CD1c-positive myeloid dendritic cell (primary cell): ENCODE results near the gene MBD5.

ENCODE experiments used
- DNase-seq: peaks from one replicate; pipeline ENCODE4 v3.0.0-alpha.2; 2016; ENCODE audit errors: extremely low spot score

Gene MBD5

DNA sequence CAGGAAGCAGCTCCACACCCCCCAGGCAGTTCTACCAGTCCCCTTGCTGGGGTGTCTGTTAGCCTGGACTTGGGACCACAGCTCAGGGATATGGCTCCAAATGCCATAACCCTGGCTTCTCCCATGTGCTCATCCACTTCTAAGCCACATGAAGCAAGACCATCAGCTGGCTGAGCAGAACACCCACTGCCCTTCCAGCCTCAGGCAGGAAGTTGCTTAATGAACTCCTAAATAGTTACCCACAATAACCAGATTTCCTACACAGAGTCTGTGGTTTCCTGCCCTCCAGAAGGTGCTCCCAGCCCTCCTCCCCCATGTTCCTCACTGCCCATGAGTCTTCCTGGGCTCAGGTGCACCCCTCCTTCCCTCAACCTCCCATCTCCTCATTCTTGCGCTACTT is 525.4 kb downstream of the MBD5 start:
- peak; percentile 65 for DNase-seq

DNA sequence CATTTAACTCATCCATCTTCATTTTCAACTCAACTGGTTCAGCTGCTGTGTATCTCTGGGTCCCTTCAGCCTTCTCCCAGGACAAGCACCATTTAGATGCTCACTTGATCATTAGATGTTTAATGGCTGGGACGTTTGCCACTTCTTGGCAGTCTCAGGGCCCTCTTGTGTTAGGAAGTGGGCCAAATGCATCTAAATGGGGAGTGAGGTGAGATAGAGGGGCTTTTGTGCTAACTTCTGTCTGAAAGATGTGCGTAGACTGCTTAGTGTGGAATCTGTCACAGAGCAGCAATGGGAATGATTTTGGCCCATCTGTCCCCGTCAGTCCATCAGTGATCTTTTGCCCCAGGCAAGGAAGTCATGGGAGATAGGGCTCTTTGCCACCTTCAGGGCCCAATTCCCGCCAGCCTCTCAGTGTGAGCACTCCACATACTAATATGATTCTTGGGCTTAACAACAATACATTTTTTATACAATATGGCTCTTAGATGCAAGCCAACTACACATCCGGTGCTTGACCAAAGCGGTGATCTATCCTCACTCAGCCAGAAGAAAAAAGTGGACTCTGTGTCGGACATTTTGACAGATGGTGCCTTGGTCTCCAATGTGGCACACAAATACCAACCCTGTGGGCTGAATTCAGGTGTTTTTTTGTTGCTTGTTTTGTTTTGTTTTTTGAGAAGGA is 528.0 kb downstream of the MBD5 start:
- DNase-seq = no peak

DNA sequence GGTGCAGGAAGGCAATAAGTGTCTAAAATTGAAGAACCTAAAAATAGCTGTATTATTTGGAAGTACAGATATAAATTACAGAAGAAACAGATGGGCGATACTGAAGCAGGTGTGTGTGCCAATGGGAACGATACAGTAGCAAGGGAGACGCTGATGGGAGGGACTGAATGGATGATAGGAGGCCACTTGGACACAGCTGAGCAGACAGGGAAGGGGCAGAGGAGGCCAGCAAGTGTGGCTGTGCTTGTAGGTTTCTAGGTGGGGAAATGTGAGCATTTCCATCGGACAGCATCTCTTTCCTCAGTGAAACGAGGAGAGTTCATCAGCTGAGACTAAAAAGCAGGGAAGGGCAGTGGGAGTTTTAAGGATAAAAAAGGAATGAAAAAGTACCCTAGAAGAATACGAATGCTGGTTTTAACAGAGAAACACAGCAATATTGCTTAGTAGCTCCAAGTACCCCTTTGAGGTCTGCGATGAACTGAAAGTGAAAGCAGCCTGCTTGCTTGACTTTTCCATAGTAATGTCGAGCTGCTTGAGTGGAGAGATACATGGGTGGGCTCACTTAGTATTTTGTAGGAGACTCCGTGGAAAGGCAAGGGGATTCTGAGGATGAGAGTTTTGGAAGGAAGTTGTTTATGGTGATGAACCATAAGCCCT is 531.9 kb downstream of the MBD5 start:
- DNase-seq = peak; percentile 21

DNA sequence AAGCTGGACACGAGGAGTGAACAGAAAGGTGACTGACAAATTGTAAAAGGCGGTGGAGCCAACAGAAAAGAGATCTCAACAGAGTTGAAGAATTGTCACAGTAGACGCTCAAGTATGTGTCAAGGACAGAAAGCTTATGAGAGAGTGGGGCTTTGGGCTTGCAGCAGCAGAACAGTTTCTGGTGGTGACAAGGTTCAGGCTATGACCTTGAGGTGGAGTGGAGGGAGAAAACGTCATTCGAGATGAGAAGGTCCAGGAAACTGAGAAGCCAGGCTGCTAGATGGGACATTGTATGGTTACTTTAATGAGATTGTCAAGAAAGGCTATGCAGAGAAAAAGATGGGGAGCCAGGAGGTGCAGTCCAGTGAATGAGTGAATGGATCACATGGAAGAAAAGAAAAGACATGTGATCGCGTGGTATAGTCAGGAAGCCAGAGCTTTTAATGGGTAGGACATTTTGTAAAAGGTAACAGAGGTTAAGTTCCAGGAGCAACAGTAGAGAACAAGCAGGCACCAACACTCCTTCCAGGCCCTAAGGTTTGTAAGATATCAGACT is 532.5 kb downstream of the MBD5 start:
- no peak for DNase-seq

DNA sequence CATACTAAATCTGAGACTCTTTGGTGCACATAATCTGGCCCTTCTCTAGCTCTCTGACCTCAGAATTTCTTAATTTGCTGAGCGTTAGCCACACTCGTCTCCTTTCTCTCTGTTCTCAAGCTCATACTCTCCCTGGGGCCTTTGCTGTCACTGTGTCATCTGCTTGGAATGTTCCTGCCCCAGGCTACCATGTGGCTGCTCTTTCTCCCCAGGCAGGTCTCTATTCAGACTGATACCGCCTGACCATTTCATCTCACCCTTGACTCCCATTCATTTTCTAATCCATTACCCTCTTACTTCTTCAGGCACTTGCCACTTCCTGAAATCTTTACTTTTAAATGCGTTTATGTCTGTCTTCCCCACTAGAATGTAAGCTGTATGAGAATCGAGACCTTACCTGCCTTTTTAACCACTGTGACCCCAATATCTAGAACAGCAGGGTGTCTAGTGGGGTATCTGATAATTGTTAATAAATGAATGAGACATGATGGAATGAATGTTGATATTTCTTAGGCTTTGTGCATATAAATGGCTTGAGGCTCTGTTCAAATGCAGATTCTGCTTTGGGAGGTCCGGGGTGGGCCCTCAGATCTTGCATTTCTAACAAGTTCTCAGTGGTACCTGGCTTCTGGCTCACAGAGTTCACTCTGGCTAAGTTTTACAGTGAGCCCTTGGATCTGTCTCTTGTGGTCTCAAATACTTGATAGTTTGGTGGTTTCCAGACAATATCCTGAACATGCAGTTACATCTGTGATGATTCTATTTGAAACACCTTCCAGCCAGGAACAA is 533.8 kb downstream of the MBD5 start:
- DNase-seq = no peak

DNA sequence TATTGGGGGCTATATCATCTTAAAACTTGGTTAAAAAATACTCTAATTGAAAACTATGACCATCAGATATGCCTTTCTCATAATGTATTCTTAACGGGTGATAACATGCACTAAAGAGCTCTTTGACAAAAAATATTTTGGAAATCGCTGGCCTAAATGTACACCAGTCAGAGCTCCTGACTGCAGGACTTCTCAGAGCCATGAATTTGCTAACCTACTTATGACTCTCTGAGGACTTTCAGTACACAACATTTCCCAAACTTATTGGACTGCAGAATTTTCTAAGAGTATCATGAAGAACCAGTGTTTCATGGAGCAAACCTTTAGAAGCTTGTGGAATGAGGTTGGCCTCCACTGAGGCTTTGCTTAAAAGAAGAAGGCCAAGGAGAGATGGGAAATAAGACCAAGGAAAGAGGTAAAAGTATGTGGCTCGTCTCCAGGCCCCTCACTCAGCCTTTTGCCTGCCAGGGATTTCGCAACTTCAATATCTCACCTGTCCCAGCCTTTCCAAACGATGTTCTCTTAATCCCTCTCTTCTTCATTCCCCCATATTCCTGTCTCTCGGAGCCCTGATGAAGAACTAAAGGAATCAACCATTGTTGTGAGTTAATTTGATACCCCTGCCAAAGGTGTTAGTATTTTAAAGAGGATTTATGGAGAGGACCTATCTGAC is 534.9 kb downstream of the MBD5 start:
- no peak for DNase-seq

DNA sequence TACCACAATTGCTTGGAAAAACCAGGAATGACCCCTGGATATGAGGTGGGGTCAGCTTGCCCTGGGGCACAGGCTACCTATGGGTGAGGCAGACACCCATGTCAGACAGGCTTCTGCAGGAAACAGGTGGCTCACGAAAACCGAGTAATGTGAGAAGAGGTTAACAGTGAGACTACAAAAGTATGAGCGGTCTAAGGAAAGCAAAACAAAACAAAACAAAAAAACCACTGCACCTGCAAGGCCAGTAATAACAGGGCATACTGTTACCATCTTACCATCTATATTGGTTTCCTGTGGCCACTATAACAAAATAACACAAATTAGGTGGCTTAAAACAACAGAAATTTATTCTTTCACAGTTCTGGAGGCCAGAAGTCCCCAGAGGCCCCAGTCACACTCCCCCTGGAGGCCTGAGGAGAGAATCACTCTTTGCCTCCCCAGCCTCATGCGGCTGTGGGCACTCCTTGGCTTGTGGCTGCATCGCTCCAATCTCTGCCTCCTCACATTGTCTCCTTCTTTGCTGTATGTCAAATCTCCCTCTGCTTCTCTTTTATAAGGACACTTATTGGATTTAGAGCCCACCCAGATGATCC is 537.0 kb downstream of the MBD5 start:
- DNase-seq = no peak

DNA sequence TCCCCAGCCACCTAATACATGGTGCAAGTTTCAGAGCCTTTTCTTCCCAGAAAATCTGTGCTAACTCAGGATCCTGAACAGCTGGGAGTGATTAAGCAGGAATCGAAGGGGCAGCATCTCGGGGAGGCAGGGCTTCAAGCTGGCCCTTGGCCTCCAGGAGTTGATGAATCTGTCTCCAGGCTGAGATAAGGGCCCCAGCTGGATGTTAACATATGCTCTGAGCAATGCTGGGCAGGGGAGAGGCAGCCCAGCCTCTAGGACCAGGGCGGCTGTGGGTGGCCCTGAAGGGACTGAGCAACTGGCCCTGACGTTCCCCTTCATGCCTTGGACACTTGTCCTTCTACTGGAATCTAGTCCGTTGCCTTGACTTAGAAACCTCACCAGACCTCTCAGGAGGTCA is 539.6 kb downstream of the MBD5 start:
- no peak for DNase-seq

DNA sequence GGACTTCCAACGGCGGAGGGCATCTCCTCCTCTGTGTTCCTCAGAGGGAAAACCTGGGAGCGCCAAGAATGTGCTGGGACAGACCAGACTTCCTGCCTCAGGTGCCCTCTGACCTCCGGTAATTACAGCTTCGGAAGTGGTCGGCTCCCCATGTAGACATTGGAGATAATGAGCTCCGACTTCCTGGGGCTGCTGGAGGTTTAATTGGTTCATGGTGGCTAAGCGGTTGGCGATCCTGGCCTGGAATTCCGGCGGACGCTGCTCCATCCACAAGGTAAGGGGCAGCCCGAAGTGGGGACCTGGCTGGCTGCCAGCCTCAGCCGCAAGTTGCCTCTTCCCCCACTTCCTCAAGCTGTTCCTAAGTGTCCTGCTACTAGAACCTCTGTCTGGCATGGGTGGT is 540.5 kb downstream of the MBD5 start:
- no peak for DNase-seq

DNA sequence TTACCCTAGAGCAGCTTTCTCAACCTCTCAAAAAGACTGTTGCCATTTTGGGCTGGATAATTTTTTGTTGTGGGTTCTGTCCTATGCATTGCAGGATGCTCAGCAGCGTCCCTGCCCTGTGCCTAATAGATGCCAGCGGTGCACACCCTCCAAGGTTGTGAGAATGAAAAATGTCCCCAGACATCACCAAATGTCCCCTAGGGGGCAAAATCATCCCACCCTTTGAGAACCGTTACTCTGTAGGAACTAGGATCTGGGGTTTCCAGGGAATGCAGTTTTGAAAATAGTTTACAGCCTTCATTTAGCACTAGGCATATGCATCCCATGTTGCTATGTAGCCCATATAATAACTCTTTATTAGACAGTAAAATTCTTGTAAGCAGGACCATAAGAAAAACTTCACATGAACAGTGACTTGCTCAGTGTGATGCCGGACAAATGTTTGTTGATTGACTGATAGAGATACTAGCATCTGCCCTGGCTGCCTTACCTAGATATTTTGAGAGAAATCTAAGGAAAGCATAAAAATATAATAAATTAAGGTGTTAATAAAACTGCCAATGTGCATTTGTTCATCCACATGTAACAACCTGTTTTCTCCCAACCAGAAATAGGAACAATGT is 544.5 kb downstream of the MBD5 start:
- peak; percentile 5 for DNase-seq
